GM21619 (cell line): Measurements from ENCODE around the gene HEMK1.

Experiments used
- ATAC-seq: cut with Tn5 transposase; IDR thresholded peaks from one replicate; pipeline ENCODE4 v1.9.1; 2021; ENCODE audit not compliant: unreplicated experiment

HEMK1 gene

DNA sequence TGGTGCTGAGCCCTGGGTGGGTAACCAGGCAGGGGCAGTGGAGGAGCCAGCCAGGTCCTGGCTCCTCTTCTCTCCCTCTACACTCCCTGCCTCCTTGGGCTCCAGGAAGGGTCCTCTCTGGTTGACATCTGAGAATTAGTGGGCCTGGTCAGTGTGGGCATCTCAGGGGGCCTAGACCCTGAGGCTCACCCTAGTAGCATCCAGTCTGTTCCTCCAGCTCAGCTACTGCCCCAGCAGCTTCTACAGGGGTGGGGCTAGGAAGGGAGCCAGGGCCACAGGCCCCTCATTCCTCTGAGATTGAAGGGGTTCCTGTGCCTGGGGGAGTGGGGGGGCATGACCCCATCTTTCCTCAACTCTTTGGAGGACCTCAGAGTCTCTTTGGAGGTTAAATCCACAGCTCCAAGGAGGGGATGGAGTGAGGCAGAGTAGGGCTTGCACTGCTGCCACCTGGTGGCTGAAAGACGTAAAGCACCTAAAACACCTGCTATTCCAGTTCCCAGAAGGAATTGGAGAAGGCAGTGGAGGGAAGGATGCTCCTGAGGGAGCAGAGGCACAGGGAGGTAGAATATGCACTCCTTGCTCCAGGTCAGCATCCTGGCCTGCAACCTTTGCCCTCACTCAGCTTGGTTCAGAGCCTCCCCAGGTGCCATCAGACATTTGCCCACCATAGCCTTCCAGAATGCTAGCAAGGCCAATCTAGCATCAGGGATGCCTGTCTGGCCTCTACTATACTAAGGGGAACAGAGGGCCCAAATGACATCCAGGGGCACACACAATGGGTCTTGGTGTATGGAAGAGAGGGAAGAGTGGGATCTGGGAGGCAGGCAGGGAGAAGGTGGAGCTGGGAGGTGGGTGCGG is 26.9 kb upstream of the HEMK1 start:
- no peak for ATAC-seq

GRCh38 chr3:50545781-50546180 is 23.5 kb upstream of the HEMK1 start:
- no peak for ATAC-seq

DNA sequence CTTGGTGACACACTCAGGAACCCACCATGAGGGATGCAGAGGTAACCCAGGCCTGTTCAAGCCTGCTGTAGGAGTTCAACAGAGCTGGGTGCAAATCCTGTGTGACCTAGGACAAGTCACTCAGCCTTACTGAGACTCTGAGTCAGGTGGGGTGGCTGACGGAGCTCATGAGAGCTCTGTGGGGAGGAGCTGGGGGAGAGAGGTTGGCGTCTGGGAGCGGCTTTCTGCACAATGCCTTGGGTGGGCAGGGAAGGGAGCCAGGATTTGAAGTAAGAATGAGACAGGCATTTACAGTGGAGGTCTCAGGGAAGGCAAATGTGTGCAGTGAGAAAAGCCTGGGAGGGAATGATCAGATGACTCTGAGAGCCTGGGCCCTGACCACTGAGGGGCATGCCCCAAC is 20.1 kb upstream of the HEMK1 start:
- no peak for ATAC-seq

GRCh38 chr3:50550079-50550736 is 19.1 kb upstream of the HEMK1 start:
- no peak for ATAC-seq

- ATAC-seq, result no peak
Observed at GRCh38 chr3:50551054-50551659, 18.2 kb upstream of the HEMK1 start.

GRCh38 chr3:50551681-50552435 is 17.5 kb upstream of the HEMK1 start:
- no peak for ATAC-seq

DNA sequence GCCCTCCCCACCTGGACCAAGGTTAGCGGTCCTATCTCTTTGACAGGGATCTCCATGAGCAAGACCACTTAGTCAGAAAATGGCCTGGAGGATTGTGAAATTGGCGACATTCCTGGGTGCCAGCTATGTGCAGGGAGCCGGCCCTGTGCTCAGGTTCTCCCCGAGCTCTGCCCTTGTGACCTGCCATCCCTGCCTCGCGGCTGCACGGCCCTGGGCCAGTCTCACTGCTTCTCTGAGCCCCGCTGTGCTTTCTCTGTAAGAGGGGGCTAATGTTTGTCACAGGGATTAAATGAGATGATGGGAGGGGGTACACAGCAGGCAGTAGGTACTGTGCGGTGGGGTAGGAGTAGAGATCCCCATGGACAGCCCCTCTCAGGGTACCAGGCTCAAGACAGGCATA is 16.7 kb upstream of the HEMK1 start:
- ATAC-seq, result no peak

- ATAC-seq, result no peak
Observed at GRCh38 chr3:50554553-50554952, 14.8 kb upstream of the HEMK1 start.

DNA sequence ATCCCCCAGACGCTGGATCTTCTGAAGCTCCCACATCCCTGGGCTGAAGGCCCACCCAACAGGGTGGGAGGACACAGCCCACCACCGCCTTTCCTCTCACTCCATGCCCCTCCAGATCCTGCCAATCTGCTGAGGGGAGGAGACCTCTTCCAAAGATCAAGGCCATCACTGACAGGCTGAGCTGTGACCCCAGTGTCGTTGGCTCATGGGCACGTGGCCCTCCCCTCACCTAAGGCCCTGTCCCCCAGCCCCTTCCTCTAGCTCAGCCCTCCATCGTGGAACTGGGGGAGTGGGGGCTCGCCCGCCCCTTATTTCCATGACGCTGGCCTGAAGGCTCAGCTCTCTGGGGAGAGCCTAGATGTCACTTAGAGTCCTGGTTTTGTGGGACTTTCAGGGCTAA is 12.2 kb upstream of the HEMK1 start:
- ATAC-seq, result no peak

- ATAC-seq, result no peak
Observed at GRCh38 chr3:50557915-50558314, 11.4 kb upstream of the HEMK1 start.

GRCh38 chr3:50559702-50560101 is 9.6 kb upstream of the HEMK1 start:
- ATAC-seq, result no peak

GRCh38 chr3:50562861-50563260 is 6.5 kb upstream of the HEMK1 start:
- ATAC-seq, result no peak

DNA sequence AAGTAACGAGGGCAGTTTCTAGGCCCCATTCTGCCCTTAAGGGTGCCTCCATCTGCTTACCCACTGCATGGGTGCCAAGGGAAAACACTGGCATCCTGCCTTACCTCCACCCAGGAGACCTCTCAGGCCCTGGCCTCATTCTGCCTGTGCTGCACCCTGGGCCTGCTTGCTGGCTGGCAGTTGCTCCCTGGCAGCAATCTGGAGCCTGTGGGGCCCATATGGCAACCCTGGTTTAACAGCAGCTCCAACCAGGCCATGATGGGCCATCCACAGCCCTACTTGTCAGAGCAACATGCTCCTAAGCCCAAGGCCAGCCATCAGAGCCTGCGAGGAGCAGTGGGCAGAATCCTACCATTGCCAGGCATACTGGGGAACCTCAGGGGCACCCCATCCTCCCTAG is 5.5 kb upstream of the HEMK1 start:
- ATAC-seq, result no peak

DNA sequence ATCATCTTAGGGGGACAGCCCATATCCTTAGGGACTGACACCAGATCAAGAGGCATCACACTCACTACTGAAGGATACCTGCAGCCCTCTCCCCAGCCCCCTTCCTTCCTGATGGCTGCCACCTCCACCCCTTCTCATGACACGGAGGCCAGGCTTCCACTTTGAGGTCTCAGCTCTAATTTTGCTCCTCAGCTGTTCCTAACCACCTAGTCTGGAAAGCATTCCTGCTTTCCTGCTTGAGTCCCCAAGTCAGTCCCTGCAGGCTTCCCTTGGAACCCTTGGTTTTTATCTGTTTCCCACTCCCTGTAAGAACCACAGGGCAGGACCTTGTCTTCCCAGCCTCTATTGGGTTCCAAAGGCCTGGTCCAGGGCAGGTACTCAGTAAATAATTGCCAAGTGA is 5.0 kb upstream of the HEMK1 start:
- no peak for ATAC-seq

GRCh38 chr3:50567011-50567385 is 2.3 kb upstream of the HEMK1 start:
- no peak for ATAC-seq

- peak; percentile 84 for ATAC-seq
Observed at GRCh38 chr3:50567386-50568167, 1.7 kb upstream of the HEMK1 start, which contains the start of gene C3orf18. C3orf18 (minus strand) TSS chr3:50567747; CDS start chr3:50565699, 2,048 bp downstream.

- ATAC-seq, result no peak
Observed at GRCh38 chr3:50570508-50571279, 1.4 kb downstream of the HEMK1 start.

DNA sequence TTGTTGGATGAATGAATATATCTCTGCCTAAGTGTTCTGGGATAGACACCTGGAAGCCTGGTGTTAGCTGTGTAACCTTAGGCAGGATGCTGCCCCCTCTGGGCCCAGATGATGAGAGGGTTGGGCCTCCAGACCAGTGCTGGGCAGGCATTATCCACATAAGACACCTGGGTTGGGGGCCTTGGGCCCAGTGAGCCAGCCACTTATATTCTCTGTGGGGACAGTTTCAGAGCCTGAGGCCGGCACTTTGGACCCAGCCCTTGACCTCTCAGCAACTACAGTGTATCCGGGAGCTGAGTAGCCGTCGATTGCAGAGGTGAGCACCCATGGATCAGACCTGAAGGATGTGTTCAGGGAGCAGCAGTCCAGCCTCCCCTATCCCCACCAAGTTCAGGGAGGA is 2.2 kb downstream of the HEMK1 start:
- no peak for ATAC-seq

DNA sequence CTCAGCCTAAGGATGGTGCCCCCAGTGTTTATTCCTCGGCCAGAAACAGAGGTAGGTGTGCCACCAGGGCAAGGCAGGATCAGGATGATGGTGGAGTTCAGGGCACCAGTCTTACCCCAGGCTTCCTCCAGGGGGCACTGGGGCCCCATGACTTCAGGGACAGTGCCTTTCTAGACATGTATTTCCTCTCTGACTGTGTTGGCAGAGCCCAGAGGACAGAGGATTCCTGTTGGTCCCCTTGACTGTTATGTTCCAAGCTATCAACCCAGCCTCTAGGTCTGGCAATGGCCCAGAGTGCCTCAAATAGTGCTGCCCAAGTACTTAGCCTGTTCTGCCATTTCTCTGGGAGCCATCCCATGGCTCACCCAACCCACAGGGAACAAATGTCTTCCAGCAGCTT is 2.8 kb downstream of the HEMK1 start:
- no peak for ATAC-seq
